NCI-H2196 (cell line): ENCODE measurements around the gene MRPS27.
"Not testable (repeated sequence)": the region's sequence is repeated elsewhere in the genome, so short reads cannot be mapped to it uniquely, and the experiment has no call there.

Source experiments
- DNase-seq: peaks from one replicate; lab custom pipeline; 2025; ENCODE audit not compliant: unreplicated experiment; lab: John Stamatoyannopoulos, UW

MRPS27 gene

DNA sequence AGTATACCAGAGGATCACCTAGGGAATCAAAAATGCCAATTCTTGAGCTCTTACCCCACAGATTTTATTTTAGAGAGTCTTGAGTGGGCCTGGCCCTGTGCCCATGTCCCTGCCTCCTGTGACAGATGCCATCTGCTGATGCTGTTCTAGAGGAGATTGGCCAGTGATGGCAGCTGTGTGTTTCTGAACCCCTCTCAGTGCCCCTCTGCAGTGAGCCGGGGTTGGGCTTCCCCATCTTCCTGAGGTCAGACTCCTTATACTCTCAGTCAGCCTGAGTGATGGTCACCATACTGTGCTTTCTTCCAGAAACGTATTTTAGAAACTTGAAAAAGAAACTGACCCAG, 6.2 kb upstream of the MRPS27 start:
- no peak for DNase-seq

DNA sequence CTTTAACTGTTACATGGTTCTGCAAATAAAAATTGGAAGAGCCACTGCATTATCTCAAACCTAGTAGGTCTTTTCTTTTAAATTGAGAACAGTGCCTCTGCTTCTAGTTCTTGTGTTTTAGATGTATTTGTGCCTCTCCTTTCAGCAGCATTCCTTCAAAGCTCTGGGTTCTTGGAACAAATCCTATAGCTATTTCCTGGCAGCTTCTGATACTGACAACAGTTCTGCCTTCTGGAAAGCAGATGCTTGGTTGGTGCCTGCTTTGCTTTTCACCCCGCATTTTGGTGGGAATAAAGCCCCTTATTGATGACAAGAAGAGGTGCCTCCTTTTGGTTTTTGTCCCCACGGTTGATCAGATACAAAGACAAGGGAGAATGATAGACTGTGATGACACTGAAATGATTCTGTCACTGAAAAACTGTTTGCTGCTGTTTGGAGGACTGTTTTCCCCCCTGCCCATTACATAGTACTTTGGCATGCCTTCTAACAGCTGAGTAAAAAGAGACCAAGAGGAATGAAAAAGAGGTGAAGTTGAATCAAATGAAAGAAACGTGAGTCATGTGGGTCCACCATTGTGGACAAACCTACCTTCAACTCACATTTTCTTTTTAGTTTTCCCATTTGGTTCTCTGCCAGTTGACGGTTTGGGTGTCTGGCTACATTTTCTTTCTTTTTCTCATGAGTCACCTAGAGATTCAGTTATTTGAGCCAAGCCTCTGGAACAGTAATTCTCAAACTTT, 5.7 kb upstream of the MRPS27 start:
- DNase-seq = no peak

DNA sequence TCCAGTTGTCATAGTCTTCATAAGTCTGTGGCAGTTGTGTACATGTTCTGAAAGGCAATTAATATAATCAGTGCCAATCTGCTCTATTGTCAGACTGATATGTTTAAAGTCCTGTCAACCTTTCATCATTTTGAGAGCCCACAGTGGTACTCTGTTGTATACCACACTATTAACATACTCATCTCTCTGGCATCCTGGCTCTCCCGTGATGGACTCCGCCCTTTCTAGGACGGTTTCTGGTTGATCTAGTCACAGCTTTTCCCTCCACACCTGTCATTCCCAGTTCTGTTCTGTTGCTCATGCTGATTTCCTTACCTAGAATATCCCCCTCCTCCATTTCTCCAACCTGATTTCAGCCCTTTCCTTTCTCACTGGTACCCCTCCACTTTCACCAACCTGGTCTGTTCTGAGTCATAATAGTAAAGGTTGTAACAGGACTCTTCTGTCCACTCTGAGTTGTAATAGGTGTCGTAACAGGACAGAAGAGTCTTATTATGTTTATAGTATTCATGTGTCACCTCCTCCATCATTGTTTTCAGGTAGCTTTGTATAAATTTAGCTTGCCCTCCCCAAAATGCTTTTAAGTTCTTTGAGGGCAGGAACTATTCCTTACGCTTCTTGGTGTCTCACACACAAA, 4.3 kb upstream of the MRPS27 start:
- no peak for DNase-seq

DNA sequence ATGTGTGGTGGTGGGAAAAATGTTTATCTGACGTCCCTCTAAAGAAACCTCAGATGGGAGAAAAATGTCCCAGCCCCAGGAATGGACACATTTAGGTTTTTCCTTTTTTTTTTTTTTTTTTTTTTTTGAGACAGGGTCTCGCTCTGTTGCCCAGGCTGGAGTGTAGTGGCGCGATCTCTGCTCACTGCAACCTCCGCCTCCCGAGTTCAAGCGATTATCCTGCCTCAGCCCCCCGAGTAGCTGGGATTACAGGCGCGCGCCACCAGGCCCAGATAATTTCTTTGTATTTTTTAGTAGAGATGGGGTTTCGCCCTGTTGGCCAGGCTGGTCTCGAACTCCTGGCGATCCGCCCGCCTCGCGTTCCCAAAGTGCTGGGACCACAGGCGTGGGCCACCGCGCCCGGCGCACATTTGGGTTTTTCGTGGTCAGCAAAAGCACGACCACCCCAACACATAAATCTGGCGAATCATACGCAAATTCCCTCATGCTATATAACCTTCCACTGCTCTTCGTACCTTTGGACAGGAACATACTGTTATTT, 535 bp downstream of the MRPS27 start:
- DNase-seq = not testable (repeated sequence)

DNA sequence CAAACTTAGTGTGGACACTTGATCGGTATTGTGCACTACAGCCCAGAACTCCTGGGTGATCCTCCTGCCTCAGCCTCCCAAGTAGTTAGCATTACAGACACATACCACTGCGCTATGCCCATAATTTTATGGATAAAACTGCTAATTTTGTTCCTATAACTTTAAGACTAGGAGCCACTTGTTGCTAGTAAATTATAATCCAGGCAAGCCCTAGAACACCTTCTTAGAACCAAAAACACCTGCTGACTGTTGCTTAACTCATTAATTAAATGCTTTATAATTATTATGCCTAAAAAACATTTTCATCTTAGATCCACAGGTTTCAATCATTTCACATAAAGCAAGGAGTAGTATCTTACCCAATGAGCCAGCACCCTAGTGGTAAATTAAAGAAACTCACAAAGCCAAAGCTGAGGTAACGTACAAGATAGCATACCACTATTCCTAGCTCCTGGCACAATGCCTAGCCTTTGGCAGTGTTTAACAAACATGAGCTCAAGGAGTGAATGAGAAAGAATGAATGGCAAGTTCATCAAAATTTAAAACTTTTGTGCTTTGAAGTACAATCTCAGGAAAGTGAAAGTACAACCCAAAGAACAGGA, 5.4 kb downstream of the MRPS27 start:
- peak; percentile 57 for DNase-seq

DNA sequence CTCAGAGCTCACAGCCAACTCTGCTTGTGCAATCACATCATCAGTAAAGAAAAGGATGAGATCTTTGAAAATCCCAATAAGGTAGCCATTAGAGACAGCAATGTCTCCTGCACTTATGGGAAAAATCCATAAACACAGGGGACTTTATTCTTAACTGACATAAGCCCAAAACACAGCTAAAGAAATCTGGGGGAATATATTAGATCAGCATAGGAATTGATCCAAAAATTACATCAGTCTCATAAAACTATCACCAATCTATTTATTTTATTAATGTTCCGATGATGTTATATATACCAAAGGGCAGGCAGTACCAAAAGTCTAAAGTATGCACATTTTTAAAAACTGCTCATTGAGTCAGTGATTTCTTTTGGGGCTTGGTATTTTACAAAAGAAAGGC, 6.9 kb downstream of the MRPS27 start:
- DNase-seq = no peak

DNA sequence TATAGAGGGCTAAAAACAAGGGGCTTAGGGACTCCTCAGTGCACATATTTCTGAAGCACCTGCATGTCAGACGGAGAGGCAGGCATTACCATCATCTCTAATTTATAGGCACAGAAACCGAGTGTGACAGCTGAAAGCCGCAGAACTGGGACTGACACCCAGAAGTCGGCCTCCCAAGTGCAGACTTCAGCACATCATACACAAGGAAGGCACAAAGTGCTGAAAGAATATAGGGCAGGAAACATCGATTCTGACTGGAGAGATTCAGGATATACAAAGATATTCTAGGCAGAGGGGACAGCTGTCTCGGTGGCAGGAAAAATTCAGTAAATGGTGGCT, 11.2 kb downstream of the MRPS27 start:
- no peak for DNase-seq

DNA sequence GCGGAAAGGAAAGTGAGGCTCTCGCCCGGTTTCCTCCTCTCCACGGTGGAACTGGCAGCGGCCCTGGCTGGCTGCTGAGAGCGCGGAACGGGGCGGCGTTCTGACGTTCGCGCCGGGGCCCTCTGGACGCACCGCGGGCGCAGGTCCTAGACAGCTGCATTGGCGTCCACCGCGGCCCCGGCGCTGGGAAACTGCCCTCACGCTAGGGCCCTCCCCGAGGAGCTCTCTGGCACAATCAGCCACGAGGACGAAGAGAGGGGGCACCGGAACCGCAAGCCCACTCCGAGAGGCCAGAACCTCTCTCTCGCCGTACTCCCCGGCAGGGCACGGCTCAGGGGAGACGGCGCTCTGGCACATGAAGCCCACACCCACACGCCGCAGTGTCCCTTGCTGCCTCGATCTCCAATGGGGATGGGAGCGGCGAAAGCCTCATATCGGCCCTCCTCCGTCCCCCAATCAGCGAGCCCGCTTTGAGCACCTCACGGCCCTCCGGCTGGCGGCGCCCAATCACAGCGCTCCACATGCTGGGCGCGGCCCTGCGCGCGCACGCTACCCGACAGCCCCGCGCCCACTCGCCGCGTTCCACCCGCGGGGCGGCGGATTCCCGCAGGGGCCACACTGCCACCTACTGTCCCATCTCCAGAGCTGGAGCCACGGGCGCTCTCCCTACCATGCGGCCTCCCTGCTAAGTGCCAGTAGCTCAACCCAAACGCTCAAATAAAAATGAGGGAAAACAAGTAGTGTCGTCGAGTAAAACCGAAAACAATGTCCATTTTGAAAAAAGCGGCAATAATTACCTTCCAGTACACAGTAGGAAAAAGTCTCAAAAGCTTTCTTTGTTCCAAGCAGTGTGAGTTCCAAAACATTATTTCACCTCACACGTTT, 11.8 kb downstream of the MRPS27 start:
- peak; percentile 87 for DNase-seq

DNA sequence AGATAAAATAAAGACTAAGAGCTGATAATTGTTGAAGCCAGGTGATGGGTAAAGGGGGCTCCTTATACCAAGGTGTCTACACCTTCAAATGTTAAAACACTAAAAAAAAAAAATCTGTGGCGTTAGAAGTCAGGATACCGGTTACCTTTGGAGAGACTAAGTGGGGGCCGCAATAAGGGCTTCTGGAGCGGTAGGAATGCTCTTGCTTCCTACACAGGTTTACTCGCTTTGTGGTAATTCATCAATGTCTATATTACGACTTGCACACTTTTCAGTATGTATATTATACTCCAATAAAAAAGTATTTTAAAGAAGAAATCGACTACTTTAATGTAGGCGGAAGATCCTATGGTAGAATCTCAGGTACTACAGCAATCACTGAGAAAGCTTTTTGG, 12.5 kb downstream of the MRPS27 start:
- no peak for DNase-seq

DNA sequence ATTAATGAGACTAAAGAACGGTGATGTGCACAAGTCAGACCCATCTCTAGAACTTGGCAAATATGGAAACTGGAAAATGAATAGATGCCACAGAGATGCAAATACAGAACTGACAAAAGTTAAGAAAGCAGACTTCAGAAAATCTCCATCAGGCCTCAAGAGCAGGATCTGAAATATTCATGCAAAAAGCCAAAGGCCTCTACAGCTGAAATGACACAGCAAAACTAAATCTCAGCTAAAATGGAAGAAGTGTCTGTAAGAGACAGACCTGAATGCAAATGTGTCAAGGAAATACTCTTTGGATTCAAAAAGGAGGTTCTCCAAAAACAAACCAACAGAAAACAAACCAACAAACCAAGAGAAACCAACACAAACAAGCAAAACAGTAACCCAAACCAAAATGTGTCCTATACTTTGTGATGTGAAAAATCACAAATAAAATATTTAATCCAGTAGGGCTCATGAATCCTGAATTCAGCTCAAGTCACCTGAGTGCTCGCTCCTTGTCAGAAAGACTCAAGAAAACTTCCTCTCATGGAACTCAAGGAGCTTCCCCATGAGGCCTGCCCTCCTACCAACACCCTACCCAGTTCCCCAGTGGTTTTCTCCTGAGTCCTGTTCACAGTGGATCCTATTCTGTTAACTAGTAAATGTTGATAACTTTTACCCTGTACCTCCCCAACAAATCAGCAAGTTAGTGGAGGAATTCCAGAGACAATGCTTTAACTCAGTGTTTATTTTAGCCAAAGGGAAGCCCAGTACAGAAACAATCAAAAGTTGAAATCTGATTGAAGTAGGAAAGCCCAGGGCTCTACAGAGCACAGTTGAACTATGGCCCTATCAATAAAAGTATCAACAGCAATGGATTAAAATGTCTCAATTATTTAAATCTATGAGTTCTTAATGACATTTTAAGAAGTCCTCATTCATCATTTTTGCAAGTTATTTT, 14.6 kb downstream of the MRPS27 start:
- no peak for DNase-seq

DNA sequence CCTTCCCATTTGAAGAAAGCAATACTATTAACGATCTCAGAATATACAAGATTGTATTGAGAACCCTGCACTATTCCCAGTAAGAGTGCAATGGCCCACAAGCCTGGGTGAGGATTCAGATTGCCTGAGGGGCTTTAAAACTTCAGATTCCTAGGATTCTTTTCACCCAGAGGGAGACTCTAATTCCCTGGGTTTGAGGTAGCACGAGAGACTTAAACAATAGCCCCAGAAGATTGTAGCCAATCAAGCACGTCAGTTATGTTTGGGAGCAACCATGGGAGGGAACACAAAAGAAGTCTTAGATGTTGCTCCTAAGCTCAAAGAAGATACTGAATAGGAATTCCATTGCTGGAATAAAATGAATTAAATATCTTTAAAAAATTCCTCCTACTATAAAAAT, 17.9 kb downstream of the MRPS27 start:
- DNase-seq = no peak

DNA sequence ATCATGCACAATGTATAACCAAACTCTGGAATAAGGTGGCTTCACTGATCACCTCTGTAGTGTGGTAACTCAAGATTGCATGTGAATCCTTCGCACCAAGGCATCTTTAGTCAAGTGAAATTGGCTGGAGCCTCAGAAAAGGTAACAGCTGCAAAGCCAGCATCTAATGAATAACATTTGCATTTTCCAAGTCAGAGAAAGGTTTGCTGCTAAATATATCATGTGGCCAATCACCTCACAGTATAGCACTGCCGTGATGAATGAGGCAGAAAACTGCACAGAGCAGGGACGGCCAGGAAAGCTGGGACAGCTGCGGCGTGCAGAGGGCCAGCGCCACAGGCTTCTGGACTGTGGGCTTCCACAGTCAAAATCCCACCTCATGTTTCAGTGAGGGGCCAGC, 18.5 kb downstream of the MRPS27 start:
- no peak for DNase-seq

DNA sequence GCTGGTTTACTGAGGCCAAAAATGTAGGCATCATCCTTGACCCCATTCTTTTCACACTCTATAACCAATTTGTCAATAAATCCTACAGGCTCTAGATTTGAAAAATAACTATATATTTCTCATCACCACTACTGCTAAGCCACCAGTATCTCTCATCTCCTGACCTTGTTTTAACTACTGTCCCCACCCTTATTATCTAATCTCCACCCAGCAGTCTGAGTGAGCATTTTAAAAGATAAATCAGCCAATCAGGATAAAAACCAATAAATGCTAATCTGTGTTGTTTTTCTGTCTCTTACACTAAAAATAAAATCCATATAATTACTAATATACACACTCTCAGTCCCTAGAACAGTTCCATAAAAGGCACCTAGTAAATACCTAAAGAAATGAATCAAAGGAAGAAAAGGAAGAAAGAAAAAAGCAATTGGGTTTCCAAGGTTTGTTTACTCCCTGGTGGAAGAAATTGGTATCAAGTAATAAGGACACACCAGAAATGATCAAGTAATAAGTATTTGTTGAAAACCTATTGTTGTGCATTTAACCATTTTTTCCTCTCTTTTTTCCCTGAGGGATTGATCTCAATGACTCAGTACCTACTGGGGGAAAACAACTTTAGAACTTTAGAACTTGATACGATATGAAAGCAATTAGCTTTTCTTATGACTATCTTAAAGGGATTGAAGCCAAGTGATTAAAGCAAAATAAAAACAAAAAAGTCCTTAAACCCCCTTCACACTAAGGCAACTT, 19.3 kb downstream of the MRPS27 start:
- DNase-seq = no peak

DNA sequence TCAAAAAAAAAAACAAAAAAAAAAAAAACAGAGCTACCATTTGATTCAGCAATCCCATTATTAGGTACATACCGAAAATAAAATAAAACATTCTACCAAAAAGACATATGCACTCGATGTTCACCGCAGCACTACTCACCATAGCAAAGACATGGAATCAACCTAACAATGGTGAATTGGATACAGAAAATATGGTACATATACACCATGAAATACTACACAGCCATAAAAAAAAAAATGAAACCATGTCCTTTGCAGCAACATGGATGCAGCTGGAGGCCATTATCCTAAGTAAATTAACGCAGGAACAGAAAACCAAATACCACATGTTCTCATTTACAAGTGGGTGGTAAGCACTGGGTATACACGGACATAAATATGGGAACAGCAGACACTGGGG, 21.3 kb downstream of the MRPS27 start:
- no peak for DNase-seq

DNA sequence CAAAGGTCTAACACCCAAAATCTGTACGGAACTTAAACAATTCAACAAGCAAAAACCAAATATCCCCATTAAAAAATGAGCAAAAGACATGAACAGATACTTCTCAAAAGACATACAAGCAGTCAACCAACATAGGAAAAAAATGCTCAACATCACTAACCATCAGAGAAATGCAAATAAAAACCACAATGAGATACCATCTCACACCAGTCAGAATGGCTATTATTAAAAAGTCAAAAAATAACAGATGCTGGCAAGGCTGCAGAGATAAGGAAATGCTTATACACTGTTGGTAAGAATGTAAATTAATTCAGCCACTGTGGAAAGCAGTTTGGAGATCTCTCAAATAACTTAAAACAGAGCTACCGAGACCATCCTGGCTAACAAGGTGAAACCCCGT, 21.9 kb downstream of the MRPS27 start:
- DNase-seq = not testable (repeated sequence)

DNA sequence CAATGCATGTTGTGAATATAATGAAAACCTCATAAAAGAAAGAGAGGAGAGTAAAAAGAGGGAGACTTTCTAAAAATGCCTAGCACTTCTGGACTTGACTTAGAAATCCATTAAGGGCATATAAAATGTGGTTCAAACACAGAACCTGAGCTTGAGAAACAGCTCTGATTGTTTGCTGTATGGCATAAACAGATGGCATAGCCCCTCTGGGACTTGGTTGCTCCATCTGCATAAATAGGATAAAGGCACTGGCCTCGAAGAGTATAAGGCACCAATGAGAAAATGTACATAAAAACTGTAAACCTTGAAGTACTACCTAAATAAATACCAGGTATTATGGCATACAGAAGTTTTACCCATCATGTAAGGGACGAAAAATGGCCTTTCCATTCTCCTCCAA, 23.8 kb downstream of the MRPS27 start:
- DNase-seq = no peak

DNA sequence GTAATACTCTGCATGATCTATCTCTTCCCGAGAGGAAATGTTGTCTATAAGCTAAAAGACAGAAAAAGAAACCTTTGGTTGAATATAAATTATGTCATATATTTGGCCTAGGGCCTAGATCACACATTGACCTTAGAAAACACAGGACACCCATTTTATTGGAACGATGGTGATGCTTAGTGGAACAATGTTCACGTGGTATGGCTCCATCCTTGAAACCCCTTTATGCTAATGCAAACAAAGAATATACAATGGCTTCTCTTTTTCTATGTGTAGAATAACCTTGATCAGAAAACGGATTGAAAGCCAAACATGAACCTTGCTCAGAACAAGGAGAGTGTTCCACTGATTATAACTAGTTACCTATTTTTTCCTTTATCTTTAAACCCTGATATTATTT, 24.5 kb downstream of the MRPS27 start:
- DNase-seq = no peak

DNA sequence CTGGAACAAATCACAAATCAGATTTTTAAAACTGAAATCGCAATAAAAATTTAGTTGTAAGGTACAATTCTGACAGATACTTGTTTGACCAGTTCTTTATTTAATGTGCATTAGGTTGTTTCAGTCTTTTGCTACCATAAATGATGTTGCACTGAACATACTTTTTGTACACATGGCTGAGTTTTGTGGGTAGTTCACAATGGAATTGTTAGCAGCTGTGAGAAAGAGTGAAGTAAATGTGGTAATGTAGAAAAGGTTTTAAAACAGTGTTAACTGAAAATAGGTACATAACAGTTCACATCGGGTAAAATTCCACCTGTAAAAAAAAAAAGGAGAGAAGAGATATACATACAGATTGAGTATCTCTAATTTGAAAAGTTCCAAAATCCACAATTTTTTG, 25.6 kb downstream of the MRPS27 start:
- DNase-seq = no peak

DNA sequence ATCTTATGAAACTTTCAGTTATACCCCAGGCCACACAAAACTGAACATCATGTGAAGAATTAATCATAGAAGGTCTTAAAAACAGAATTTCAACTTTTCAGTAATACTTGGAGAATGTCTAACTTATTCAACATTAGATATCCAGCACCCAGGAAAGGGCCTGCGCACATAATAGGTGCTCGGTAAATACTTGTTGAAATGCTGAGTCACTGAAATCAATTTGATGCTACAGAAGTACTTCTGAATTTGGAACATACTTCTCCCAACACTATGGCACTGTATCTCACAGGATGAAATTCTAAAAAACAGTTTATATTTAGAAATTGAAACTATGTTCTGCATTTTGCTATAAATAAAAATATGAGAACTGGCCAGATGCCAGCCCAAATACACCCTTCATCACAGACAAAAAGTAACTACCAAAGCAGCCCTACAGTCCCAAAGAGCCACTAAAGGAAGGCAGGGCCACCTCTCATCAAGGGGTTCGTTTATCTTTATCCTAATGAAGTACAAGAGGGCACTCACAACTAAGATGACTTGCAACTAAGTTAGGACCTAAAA, 26.5 kb downstream of the MRPS27 start:
- no peak for DNase-seq
